NCI-H446 treated with DMSO at 0.1 percent for 48 hours (cell line): Measurements from ENCODE around the gene ZNF717.
A peak's percentile ranks its signal among the peaks of the same experiment; 100 is the strongest.
"Not testable (repeated sequence)": the region's sequence is repeated elsewhere in the genome, so short reads cannot be mapped to it uniquely, and the experiment has no call there.

ENCODE experiments used
- DNase-seq: peaks from one replicate; lab custom pipeline; 2025; lab: John Stamatoyannopoulos, UW

Gene ZNF717

GRCh38 chr3:75785081-75785755, at the start of gene ZNF717:
TSS of gene ZNF717 (minus strand) at chr3:75785549. CDS start at chr3:75783362, 2,187 bp downstream.
- DNase-seq = peak; percentile 52

GRCh38 chr3:75831076-75831475, 45.7 kb upstream of the ZNF717 start:
- DNase-seq = not testable (repeated sequence)

GRCh38 chr3:75818019-75818418, 32.7 kb upstream of the ZNF717 start:
- DNase-seq = not testable (repeated sequence)

- DNase-seq = not testable (repeated sequence)
Observed at GRCh38 chr3:75816287-75817180, 31.2 kb upstream of the ZNF717 start.

GRCh38 chr3:75814797-75815196, 29.4 kb upstream of the ZNF717 start:
- no peak for DNase-seq

GRCh38 chr3:75782506-75782905, 2.8 kb downstream of the ZNF717 start:
- DNase-seq = no peak

GRCh38 chr3:75781079-75781745, 4.1 kb downstream of the ZNF717 start:
- no peak for DNase-seq

GRCh38 chr3:75777742-75778141, 7.6 kb downstream of the ZNF717 start:
- not testable (repeated sequence) for DNase-seq

GRCh38 chr3:75771631-75772030, 13.7 kb downstream of the ZNF717 start:
- DNase-seq = not testable (repeated sequence)

GRCh38 chr3:75768303-75769017, 16.9 kb downstream of the ZNF717 start:
- no peak for DNase-seq

- no peak for DNase-seq
Observed at GRCh38 chr3:75737831-75738493, 47.4 kb downstream of the ZNF717 start.

GRCh38 chr3:75727985-75728384, 57.4 kb downstream of the ZNF717 start:
- DNase-seq = no peak

GRCh38 chr3:75692061-75692460, 93.3 kb downstream of the ZNF717 start:
- no peak for DNase-seq

- DNase-seq = no peak
Observed at GRCh38 chr3:75687323-75687722, 98.0 kb downstream of the ZNF717 start.
